GM10847 (cell line): Measurements from ENCODE around the gene SCN1B.

Experiments used
- POLR2A ChIP-seq: IDR thresholded peaks from 2 replicates; pipeline ENCODE4 v1.6.1; 2011; ENCODE audit not compliant: insufficient read length; ENCODE audit errors: extremely low read depth

The SCN1B gene

DNA sequence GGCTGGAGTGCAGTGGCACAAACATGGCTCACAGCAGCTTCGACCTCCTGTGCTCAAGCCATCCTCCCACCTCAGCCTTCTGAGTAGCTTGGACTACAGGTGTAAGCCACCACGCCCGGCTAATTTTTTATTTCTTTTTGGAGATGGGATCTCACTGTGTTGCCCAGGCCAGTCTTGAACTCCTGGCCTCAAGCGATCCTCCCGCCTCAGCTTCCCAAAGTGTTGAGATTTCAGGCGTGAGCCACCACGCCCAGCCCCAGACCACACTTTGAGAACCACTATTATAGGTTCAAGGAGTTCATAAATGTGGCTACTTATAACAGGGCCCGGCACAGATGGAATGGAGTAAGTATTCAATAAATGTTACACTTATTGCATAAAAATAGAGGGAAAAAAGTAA is 3.3 kb upstream of the SCN1B start:
- TF ChIP-seq POLR2A, result no peak

GRCh38 chr19:35027851-35028599 is 2.2 kb upstream of the SCN1B start:
- no peak for TF ChIP-seq POLR2A

DNA sequence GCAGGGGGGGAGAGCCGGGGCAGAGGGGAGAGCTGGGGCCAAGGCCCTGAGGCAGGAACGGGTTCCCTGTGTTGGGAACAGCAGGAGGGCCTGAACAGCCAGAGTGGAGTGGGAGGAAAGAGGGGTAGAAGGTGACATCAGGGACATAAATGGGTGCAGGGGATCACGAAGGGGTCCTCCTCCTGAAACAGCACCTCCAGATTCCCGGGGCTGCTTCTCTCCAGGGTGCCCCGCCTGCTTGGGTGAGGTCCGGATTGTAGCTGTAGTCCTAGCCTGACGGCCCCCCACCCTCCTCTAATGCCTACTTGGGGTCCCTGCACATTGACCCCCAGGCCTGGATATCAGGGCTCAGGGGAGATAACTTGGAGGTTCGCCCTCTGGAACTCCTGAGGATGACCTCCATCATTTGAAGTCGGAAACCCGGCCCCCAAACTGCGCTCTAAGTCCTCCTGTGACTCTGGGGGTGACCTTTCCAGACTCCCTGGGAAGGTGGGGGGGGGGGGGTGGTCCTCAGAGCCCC is 473 bp upstream of the SCN1B start:
- TF ChIP-seq POLR2A, result no peak

DNA sequence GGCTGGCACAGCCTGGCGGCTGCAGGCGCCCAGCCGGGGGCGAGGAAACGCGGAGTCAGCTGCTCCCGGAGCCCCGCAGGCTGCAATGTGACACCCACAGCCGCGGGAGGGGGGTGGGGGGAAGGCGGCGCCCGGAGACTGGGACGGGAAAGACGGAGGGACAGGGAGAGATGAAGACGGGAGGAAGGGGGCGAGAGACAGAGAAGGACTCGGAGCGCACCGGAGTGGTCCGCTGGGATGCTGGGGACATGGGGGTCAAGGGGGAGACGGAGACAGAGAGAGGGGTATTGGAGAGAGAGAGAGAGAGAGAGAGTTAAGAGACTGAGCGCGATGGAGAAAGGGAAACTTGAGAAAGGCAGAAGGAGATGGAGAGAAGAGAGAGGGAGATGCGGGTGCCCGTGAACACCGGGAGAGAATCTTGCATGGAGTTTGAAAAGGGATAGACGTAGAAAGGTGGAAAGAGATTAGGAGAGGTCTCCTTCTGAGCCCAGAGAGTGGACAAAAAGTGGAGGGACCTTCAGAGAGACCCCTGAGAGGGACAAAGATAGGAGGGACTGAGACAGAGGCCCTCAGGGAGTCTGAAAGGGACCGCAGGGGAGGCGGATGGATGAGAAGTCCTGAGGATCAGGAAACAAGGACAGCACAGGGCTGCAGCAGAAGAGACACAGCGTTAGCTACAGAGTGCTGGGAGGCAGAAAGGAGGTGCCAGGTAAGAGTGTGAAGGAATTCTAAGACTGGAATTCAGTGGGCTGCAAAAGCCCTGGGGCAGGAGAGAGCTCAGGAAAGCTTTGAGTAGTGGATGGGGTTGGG is 1.0 kb downstream of the SCN1B start:
- TF ChIP-seq POLR2A, result no peak

DNA sequence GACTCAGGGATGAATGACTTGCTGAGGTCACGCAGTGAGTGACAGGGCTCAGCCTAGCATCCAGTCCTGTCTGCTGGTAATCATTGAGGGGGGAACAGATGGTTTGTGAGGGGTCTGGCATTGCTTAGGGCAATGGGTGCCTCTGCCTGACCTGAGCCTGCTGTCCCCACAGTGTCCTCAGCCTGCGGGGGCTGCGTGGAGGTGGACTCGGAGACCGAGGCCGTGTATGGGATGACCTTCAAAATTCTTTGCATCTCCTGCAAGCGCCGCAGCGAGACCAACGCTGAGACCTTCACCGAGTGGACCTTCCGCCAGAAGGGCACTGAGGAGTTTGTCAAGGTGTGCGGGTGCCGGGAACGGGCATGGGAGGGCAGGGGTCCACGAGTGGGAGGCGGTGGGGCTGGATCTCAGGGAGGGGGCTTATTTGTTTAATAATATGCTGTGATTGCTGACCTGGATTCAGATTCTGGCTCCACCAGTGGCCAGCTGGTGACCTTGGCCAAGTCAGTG is 2.1 kb downstream of the SCN1B start:
- TF ChIP-seq POLR2A, result no peak

DNA sequence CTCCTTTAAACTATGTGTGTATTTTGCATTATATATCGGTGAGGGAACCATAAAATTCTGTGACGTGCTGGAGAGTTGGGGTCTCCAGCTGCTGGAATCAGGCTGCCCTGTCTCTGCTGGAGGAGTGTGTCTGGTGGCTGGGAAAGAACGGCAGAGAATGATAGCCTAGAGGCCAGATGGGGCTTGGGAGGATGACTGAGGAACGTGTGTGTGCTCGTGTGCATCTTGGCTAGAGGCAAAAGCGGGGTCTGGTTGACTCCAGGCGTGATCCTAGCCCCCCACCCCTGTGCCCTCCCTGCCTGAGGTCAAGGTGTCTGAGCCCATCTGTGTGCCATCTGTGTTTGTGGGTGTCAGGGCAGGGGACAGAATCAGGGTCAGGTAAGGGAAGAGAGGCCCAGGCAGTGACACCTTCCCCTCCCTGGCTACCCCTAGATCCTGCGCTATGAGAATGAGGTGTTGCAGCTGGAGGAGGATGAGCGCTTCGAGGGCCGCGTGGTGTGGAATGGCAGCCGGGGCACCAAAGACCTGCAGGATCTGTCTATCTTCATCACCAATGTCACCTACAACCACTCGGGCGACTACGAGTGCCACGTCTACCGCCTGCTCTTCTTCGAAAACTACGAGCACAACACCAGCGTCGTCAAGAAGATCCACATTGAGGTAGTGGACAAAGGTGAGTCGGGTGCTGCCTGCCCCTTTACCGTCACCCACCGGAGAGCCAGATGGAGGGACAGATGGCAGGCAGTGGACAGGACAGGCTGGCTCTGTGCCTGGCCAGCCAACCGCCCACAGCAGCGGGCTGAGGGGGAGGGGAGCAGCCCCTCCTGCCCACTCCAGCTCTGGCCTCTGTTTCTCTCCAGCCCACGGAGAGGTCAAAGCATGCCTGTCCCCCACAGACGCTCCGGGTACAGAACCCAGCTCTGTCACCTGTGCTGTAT is 3.1 kb downstream of the SCN1B start:
- TF ChIP-seq POLR2A, result no peak

GRCh38 chr19:35034005-35034502 is 3.8 kb downstream of the SCN1B start:
- TF ChIP-seq POLR2A, result no peak

GRCh38 chr19:35034588-35035382 is 4.5 kb downstream of the SCN1B start:
- no peak for TF ChIP-seq POLR2A

- no peak for TF ChIP-seq POLR2A
These were observed 7.7 kb downstream of the SCN1B start for GRCh38 chr19:35037716-35038622.

GRCh38 chr19:35038623-35039512 is 8.6 kb downstream of the SCN1B start:
- no peak for TF ChIP-seq POLR2A

DNA sequence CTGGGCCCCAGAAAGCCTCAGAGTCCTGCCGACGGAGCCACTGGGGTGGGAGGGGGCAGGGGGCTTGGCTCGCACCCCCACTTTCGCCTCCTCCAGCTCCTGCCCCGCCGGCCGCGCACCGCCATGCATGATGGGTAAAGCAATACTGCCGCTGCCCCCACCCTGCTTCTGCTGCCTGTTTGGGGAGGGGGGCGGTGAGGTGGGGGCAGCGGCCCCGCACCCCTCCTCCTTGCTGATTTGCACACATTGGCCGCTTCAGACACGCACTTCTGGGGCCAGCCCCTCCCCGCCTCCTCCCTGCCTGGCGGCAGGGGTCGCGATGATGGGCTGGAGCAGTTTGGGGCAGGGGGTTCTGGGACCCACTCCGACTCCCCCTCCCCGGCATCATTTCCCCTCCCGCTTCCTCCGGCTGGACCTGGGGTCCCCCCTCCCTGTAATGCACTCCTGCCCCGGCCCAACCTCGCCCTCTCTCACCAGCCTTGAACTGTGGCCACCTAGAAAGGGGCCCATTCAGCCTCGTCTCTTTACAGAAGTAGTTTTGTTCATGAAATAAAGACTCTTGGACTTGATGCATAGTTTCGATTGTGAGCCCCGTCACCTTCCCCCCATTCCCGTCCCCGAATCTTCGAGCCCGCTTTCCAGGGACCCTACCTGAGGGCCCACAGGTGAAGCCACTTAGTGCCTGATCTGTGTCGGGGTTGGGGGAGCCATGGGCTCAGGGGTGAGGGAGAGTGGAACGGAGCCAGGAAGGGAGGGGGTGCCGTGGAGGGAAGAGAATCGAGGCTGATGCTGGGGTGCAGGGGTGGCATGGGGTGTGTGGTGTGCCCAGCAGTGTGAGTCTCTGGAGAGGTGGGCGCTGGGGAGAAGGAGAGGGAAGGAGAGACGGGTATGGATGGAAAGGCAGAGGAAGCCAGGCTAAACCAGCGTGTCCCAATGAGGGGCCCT is 9.9 kb downstream of the SCN1B start:
- TF ChIP-seq POLR2A, result no peak
